NCI-H1417 treated with DMSO at 0.1 percent for 48 hours (cell line): ENCODE results near the gene CCL25.
"Not testable (repeated sequence)": the region's sequence is repeated elsewhere in the genome, so short reads cannot be mapped to it uniquely, and the experiment has no call there.

Experiments
- DNase-seq: peaks from one replicate; lab custom pipeline; 2025; lab: John Stamatoyannopoulos, UW

The CCL25 gene, protein sequence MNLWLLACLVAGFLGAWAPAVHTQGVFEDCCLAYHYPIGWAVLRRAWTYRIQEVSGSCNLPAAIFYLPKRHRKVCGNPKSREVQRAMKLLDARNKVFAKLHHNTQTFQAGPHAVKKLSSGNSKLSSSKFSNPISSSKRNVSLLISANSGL

DNA sequence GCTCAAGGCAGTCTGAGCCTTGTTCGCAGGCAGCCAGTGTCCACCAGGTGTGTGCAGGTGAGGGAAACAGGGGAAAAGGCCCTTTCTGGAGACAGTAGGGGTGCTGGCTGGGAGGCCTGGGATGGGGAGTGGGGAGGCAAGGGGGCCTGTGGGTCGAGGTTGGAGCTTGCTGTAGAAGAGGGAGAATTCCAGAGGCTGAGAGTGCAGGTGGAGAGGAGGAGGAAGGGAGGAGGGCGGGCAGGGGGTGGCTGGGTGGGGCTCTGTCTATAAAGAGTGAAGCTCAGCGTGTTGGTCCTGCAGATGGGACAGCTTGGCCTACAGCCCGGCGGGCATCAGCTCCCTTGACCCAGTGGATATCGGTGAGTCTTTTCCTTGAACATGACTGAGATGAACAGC is at the start of gene CCL25:
TSS of gene CCL25 (plus strand) at position 297 of the 396 bp plus-strand sequence. CDS start 290 bp downstream, outside the sequence.
- DNase-seq = no peak

DNA sequence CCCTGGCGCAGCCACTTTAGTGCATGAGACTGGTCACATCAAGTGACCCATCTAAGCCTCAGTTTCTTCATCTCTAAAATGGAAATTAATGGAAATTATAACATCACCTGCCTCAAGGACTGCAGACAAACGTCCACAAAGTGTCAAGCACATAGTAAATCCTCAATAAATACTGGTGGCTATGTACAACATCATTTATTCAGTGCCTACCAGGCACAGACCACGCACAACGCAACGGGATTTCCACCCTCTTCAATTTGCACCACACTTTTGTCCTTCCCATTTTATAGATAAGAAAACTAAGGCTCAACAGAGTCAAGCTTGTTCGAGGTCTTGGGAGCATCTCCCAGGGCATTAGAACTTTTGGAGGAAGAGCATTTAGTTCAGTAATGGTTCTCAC is 48.6 kb upstream of the CCL25 start:
- DNase-seq = no peak

DNA sequence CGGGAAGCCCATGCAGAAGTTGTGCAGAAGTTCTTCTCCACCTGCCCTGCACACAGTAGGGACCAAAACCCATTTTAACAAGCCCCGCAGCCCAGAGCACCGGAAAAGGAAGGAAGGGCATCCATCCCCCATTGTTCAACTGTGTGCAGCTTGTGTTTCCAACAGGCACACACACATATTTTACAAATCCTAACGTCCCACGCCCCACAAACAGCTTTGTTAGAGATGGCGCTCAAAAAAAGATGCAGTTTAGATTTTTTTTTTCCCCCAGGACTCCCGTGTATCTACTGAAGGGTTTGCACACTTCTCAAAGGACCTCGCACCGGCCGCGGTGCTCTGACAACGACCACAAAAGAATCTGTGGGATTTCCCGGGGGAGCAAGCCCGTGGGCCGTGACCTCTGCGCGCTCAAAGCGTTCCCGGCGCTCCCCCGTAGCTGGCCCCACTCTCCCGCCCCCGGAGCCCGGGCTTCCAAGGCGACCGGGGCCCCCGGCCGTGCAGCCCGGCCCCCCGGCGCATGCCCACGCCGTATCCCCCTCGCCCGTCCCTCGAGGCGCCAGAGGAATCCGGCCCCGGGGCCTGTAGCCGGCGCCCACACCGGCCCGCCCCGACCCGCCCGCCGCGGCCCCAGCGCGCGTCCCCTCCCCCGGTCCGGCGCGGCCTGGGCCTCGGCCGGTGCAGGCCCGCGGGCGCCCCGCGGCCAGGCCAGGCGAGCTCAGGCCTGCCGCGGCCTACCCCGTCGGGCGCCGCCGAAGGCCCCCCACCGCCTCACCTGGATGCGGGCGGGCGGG is 47.6 kb upstream of the CCL25 start:
- DNase-seq = no peak

DNA sequence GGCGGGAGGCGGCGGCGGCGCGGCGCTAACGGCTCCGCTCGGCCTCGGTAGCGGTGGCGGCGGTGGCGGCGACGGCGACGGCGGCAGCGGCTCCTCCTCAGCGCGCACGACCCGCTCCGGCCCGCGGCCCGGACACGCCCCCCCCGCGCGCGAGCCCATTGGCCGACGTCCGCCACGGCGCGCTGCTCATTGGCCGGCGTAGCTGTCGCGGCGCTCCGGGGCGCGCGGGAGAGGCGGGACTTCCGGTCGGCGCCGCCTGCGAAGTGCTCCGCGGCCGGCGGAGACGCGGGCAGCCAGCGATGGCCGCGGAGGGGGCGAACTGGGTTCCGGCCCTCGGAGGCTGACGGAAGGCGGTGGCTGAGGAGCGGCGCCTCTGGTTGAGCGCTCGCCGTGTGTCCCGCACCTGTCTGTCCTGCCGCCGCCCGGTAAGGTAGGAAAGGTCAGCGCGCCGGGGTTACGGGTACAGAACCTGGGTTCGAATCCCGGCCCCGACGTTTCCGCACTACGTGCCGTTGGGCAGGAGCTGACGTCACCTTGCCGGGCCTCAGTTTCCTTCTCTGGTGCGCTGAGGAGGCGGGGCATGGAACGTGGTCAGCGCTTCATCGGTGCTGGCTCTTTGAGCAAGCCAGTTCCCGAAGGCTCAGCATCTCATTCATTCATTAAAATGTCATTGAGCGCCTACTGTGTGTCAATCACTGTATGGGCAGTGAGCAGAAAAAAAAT is 46.9 kb upstream of the CCL25 start, which contains the start of gene ELAVL1:
TSS of gene ELAVL1 (minus strand) at position 108 of the 723 bp plus-strand sequence. CDS start 13,826 bp downstream, outside the sequence.
- peak; percentile 32 for DNase-seq

DNA sequence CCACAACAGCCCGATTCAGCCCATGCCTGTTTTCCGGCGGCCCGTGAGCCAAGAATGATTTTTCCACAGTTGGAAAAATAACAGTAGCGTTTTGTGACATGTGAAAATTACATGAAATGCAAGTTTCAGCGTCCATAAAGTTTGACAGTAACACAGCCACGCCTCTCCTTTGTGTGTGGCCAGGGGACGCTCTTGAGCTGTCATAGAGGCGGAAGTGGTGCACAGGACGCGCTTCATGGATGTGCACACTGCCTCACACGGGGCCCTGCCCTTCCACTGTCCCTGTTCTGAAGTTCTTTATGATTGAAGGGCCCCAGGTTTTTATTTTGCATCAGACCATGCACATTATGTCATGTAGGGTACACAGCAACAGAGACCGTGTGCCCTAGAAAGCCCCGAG is 34.8 kb upstream of the CCL25 start:
- no peak for DNase-seq

DNA sequence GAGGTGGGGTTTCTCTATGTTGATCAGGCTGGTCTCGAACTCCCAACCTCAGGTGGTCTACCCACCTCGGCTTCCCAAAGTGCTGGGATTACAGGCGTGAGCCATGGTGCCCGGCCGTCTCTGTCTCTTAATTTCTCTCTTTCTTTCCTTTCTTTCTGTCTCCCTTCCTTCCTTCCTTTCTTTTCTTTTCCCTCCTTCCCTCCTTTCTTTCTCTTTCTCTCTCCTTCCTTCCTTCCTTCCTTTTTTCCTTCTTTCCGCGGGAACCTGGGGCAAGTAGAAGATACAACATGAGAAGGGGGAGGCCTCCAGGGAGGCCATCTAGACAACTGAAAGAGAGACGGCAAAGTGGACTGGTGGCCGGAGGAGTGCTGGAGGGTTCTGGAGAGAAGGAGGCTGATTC is 31.9 kb upstream of the CCL25 start:
- no peak for DNase-seq

DNA sequence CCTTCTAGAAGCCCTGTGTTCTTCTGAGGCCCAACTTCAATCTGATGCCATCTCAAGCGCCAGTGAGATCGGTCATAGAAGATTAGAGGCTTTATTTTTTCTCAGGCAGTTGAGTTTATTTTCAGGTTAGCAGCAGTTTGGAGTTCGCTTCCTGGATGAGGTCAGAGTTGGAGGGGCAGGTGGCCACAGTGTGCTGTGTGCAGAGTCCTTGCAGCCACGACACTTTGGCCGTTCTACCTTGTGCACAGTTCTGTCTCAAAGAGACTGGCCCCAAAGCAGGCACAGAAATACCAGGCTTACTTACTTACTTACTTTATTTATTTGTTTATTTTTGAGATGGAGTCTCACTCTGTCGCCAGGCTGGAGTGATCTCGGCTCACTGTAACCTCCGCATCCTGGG is 31.2 kb upstream of the CCL25 start:
- no peak for DNase-seq

DNA sequence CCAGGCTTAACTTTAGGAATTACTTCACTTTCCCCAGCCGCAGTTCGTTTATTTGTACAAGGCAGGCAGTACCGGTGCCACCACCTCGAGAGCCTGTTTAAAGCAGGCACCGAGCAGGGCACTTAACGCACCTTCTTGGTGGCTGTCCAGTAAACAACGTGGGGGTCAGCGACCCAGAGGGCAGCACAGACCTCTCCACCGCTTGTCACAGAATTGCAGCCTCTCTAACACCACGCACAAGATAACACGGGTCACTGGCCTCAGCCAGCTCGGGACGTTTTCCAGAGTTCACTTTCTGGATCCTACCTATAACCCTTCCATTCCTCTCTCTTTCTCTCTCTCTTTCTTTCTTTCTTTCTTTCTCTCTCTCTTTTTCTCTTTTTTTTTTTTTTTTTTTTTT is 30.3 kb upstream of the CCL25 start:
- DNase-seq = no peak

DNA sequence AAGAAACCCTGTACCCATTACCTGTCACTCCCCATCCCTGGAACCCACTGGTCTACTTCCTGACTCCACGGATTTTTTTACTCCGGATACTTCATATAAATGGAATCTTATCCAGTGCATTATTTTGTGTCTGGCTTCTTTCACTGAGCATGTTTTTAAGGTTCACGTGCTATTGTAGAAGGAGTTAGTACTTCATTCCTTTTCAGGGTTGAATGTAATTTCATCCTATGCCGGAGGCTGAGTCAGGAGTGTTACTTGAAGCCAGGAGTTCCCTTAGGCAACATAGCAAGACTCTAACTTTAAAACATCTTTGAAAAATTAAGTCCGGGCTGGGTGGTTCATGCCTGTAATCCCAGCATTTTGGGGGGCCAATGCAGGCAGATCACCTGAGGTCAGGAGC is 29.2 kb upstream of the CCL25 start:
- DNase-seq = no peak

DNA sequence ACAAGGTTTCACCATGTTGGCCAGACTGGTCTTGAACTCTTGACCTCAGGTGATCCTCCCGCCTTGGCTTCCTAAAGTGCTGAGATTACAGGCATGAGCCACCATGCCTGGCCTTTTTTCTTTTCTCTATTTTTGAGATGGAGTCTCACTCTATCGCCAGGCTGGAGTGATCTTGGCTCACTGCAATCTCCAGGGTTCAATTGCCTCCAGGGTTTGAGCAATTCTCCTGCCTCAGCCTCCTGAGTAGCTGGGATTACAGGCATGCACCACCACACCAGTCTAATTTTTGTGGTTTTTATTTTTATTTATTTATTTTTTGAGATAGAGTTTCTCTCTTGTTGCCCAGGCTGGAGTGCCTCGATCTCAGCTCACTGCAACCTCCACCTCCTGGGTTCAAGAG is 28.3 kb upstream of the CCL25 start:
- not testable (repeated sequence) for DNase-seq

DNA sequence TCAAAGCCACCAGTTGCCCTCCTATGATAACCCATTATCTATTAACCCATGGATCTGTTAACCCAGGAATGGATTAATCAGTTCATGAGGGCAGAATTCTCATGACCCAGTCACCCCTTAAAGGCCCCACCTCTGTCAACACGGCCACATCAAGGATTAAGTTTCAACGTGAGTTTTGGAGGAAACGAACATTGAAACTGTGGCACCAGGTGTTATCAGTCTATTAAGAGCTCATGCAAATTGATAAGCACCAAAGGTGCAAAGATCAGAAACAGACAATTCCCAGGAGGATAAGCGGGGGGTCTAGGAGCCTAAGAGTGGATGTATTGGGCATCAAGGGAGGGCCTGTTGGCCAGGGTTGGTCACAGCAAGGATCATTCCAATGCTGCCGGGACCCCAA is 27.2 kb upstream of the CCL25 start:
- DNase-seq = no peak

DNA sequence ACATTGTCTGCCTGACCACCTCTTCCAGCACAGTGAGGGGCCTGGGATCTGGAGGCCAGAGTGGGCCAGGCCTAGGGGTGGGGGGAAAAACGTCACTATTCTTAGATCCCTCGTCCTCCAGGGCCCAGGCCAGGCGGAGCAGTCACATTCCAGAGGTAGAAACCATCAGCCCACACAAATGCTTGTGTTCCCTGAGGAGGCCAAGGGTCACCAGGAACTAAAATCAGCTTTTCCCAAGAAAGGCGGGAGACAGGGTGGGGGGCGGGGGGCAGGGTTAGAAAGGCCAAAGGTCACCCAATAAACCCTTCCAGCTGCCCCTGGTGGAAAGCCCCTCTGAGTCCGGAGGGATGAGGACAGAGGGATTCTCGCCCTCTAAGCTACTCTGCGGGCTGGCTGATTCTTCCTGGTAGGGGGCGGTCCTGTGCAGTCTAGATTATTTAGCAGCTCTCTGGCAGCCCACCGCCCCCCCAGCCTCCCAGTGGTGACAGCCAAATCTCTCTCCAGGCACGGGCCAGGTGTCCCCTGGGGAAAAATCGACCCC is 23.5 kb upstream of the CCL25 start:
- DNase-seq = no peak

DNA sequence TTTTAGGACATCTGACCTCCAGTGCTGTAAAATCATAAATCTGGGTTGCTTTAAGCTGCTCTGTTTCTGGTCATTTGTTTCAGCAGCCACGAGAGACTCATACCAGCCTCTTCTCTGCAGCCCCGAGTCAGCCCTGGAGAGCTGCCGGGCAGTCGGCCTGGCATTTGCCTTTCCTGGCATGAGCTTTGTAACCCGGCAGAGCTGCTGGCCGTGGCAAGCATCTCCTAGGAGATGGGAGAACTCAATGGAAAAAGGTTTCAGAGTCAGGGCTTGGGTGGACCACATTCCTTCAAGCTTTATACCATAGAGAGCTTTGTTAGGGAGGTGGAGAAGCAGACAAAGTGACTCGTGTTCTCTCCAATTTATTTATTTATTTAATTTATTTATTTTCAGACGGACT is 21.6 kb upstream of the CCL25 start:
- DNase-seq = no peak

DNA sequence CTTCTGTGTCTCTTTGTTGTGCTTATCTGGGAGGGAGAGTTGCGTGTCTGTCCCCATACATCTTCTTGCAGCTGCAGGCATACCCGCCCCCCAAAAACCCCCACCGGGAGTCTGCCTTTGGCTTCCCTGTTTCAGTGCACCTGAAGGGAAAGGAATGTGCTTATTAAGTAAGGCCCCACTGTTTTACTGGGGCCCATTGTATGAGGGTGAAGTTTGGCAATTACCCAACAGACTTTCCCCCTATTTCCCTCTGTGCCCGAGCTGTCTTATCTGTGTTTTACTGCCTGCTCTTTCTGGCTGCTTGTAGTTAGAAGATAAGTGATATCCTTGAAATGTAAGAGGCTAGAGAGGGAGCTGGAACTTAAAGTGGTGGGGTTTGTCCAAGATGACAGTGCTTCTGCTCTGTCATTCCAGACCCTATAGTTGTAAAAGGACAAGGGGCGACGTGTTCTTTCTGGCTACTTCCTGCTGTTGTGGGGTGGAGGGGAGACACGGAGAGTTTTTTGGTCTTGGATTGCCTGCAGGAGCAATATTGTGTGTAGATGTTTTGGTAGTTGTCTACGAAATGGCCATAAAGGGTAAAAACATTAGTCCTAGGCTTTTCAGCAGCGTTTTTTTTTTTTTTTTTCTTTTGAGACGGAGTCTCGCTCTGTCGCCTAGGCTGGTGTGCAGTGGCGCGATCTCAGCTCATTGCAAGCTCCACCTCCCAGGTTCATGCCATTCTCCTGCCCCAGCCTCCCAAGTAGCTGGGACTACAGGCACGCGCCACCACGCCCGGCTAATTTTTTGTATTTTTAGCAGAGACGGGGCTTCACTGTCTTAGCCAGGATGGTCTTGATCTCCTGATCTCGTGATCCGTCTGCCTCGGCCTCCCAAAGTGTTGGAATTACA is 19.0 kb upstream of the CCL25 start:
- not testable (repeated sequence) for DNase-seq

DNA sequence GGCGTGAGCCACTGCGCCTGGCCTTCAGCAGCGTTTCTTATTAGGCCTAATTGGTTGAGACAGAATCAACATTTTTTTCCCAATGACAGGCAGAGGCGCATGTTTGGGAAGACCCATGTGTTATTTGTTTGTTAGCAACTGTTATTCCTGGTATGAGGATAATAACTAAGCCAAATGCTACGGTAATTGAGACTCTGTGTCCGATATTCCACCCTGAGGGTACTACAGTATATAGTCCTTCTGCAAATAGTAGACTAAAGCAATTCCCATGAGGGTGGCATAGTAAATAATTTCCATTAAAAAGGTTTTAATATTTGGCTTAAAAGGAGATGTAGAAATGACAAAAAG is 18.4 kb upstream of the CCL25 start:
- no peak for DNase-seq

DNA sequence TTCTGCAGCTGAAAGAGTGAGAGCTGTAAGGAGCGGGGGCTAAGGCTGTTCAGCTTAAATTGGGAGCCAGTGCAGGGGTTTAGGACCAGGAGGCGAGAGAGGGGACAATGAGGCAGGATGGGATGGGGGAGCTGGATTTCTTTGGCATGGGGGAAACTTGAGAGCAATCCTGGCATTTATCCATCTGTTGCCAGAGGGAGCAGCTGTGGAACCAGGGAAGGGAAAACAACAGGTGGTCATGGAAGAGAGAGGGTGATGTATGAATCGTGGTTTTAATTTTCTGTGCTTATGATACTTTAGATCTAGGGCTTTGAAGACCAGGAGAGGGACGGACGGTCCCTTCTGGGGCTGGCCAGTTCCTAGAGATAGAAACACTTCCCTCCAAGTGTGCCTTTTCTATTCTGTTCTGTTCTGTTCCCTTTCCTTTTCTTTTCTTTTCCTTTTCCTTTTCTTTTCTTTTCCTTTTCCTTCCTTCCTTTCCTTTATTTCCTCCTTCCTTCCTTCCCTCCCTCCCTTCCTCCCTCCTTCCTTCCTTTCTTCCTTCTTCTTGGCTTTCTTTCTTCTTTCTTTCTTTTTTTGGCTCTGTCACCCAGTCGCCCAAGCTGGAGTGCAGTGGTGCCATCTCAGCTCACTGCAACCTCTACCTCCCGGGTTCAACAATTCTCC is 16.0 kb upstream of the CCL25 start:
- DNase-seq = no peak

DNA sequence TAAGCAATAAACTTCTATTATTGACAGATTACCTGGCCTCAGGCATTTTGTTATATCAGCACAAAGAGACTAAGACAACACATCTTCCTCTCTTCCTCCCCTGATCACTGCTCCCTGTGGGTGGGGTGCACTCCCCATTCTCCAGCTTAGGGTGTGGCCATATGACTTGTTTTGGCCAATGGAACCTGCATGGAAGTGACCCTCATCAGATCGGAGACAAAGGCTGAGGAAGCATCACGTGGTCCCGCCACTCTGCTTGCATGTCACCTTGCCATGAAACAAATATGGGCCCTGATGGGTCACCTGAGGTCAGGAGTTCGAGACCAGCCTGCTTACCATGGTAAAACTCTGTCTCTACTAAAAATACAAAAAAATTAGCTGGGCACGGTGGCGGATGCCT is 13.7 kb upstream of the CCL25 start:
- no peak for DNase-seq

DNA sequence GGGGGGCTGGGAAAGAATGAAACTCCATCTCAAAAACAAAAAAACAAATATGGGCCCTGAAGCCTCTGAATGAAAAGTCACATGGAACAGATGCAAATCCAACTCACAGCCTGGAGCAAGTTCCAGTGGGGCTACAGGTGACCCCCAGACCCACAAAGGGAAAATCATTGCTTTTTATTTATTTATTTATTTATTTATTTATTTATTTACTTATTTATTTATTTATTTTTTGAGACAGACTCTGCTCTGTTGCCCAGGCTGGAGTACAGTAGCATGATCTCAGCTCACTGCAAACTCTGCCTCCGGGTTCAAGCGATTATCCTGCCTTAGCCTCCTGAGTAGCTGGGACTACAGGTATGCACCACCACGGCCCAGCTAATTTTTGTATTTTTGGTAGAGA is 13.3 kb upstream of the CCL25 start:
- DNase-seq = no peak

DNA sequence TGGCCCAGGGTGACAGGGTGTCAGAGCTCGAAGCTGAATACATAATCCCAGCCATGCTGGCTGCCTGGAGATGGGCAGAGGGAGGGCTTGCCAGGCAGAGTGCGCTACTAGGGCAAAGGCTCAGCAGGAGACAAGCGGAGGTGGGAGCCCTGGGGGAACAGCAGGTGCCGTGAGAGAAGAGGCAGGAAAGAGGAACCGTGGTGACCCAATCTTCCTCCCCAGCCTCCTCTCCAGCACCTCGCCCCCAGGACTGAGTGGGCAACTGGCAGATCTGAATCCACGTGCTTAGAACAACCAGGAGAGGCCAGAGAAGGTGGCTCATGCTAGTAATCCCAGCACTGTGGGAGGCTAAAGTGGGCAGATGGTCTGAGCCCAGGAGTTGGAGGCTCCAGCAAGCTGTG is 11.0 kb upstream of the CCL25 start:
- DNase-seq = no peak

DNA sequence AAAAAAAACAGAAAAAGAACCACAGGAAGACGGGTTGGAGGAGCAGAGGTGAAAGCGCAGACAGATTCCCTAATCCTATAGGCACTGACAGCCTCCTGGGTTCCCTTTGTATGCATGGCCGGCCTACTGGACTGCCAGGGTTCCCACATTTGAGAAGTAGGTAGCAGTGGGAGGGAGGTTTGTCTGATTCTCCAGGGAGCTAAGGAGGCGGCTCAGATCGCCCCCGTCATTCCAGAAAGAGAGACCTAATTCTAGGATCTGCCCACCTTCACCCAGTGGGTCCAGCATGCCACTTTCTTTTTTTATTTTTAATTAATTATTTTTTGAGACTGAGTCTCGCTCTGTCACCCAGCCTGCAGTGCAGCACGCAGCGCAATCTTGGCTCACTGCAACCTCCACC is 9.7 kb upstream of the CCL25 start:
- no peak for DNase-seq

DNA sequence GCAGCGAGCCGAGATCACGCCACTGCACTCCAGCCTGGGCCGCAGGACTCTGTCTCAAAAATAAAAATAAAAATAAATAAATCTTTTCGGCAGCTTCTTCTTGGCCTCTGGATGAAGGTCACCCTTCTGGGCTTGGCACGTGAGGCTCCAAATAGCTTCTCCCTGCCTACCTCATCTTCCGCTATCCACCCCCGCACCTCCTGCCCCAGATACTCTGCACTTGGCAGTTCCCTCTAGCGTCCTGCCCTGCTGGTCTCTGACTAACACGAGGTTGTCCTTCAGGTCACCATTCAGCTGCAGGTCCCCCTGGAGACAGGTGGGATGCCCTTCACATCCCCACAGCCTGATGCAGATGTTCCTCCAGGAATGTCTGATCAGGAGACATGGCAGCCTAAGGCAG is 8.5 kb upstream of the CCL25 start:
- DNase-seq = no peak
